Measurements from ENCODE around the gene SCP2D1. TPM values are rescaled to one million over a fixed set of nuclear protein-coding genes. Genes with fewer than 3 reads are reported as not detected.
"Not testable (repeated sequence)": the region's sequence is repeated elsewhere in the genome, so short reads cannot be mapped to it uniquely, and the experiment has no call there.

The SCP2D1 gene
- polyA plus RNA-seq, 1 donor from 2014 or later, result not detected

DNA sequence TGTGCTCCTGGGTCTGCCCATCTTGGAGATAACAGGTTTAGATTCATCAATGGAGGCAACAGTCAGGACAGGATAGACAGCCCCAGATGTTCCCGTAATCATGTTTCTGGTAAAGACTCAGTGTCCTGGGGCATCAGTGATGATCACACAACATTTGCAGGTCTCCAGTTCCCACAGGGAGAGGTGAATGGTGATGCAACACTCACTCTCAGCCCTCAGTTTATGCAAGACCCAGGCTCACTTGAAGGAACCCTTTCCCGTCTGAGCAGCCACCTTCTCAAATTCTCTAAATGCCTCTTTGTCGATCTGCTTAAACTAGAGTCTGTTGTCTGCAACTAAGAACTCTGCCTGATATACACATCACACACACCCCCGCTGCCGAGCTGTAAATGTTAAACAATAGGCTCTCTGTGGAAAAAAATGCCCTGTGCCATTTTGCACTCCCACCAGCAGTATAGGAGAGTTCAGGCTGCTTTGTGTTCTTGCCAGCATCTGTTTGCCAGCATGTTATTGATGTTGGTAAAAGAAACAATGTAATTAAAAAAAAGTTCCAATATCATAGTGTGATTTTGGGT is 30.1 kb upstream of the SCP2D1 start:
- no peak for TF ChIP-seq RAD21 (conservative IDR thresholded peaks at IDR 0.05)
- TF ChIP-seq, protein P1, sequence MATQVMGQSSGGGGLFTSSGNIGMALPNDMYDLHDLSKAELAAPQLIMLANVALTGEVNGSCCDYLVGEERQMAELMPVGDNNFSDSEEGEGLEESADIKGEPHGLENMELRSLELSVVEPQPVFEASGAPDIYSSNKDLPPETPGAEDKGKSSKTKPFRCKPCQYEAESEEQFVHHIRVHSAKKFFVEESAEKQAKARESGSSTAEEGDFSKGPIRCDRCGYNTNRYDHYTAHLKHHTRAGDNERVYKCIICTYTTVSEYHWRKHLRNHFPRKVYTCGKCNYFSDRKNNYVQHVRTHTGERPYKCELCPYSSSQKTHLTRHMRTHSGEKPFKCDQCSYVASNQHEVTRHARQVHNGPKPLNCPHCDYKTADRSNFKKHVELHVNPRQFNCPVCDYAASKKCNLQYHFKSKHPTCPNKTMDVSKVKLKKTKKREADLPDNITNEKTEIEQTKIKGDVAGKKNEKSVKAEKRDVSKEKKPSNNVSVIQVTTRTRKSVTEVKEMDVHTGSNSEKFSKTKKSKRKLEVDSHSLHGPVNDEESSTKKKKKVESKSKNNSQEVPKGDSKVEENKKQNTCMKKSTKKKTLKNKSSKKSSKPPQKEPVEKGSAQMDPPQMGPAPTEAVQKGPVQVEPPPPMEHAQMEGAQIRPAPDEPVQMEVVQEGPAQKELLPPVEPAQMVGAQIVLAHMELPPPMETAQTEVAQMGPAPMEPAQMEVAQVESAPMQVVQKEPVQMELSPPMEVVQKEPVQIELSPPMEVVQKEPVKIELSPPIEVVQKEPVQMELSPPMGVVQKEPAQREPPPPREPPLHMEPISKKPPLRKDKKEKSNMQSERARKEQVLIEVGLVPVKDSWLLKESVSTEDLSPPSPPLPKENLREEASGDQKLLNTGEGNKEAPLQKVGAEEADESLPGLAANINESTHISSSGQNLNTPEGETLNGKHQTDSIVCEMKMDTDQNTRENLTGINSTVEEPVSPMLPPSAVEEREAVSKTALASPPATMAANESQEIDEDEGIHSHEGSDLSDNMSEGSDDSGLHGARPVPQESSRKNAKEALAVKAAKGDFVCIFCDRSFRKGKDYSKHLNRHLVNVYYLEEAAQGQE (IDR thresholded peaks at IDR 0.05; ENCODE audit: borderline replicate concordance), result no peak
- TF ChIP-seq EZH2 (IDR thresholded peaks at IDR 0.05; ENCODE audit: borderline replicate concordance, insufficient read depth, low read length, poor library complexity, severe bottlenecking), result no peak
- no peak for TF ChIP-seq SMC3 (conservative IDR thresholded peaks at IDR 0.05; ENCODE audit: poor library complexity)
- TF ChIP-seq, protein P2, sequence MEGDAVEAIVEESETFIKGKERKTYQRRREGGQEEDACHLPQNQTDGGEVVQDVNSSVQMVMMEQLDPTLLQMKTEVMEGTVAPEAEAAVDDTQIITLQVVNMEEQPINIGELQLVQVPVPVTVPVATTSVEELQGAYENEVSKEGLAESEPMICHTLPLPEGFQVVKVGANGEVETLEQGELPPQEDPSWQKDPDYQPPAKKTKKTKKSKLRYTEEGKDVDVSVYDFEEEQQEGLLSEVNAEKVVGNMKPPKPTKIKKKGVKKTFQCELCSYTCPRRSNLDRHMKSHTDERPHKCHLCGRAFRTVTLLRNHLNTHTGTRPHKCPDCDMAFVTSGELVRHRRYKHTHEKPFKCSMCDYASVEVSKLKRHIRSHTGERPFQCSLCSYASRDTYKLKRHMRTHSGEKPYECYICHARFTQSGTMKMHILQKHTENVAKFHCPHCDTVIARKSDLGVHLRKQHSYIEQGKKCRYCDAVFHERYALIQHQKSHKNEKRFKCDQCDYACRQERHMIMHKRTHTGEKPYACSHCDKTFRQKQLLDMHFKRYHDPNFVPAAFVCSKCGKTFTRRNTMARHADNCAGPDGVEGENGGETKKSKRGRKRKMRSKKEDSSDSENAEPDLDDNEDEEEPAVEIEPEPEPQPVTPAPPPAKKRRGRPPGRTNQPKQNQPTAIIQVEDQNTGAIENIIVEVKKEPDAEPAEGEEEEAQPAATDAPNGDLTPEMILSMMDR (IDR thresholded peaks at IDR 0.05; ENCODE audit: poor library complexity, severe bottlenecking), result no peak
- TF ChIP-seq POLR2AphosphoS5 (IDR thresholded peaks at IDR 0.05), result no peak
- no peak for TF ChIP-seq TAF1 (IDR thresholded peaks at IDR 0.05; ENCODE audit: low read depth)
- TF ChIP-seq EP300 (conservative IDR thresholded peaks at IDR 0.05; ENCODE audit: poor library complexity, severe bottlenecking), result no peak
- no peak for TF ChIP-seq MXI1 (conservative IDR thresholded peaks at IDR 0.05; ENCODE audit: poor library complexity, severe bottlenecking)
- Histone ChIP-seq H3K4me2 (ENCODE audit: low read length) (no peak overlapping the region), H3K27me3 (ENCODE audit: insufficient read depth, low read depth, low read length) (no peaks in the 10 kb centered on the region), H3K79me2 (replicated peaks; ENCODE audit: insufficient read depth, low read length) (no peaks in the 10 kb centered on the region), H2AFZ (ENCODE audit: low read depth, low read length) (no peak overlapping the region), H3K27ac (ENCODE audit: low read length) (no peak overlapping the region), H3K4me3 (ENCODE audit: low read length) (no peak overlapping the region), H4K20me1 (ENCODE audit: insufficient read depth) (no peaks in the 10 kb centered on the region), H3K36me3 (ENCODE audit: insufficient read depth, low read length) (no peaks in the 10 kb centered on the region), H3K9ac (ENCODE audit: low read length) (no peak overlapping the region), H3F3A (ENCODE audit: insufficient read depth, low read length, poor library complexity, severe bottlenecking) (no peaks in the 10 kb centered on the region), H3K9me2 (ENCODE audit: insufficient read depth, low read length) (no peaks in the 10 kb centered on the region), H3K9me3 (ENCODE audit: low read length) (no peaks in the 10 kb centered on the region)

DNA sequence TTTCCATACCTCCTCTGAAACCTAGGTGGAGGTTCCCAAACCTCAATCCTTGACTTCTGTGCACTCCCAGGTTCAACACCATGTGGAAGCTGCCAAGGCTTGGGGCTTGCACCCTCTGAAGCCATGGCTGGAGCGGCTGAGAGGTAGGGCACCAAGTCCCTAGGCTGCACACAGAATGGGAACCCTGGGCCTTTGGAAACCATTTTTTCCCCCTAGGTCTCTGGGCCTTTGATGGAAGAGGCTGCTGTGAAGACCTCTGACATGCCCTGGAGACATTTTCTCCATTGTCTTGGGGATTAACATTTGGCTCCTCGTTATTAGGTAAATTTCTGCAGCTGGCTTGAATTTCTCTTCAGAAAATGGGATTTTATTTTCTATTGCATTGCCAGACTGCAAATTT is 26.5 kb upstream of the SCP2D1 start:
- H3K27ac ChIP-seq (ENCODE audit: low read length); H3K4me2 ChIP-seq (ENCODE audit: low read length); H3K36me3 ChIP-seq (ENCODE audit: insufficient read depth, low read length); H3K9me3 ChIP-seq (ENCODE audit: low read length); H3K9ac ChIP-seq (ENCODE audit: low read length); H3K79me2 ChIP-seq (replicated peaks; ENCODE audit: insufficient read depth, low read length); H3K27me3 ChIP-seq (ENCODE audit: insufficient read depth, low read depth, low read length); H3K4me3 ChIP-seq (ENCODE audit: low read length); H3K9me2 ChIP-seq (ENCODE audit: insufficient read depth, low read length); H2AFZ ChIP-seq (ENCODE audit: low read depth, low read length); H4K20me1 ChIP-seq (ENCODE audit: insufficient read depth); H3F3A ChIP-seq (ENCODE audit: insufficient read depth, low read length, poor library complexity, severe bottlenecking): not testable (repeated sequence)

DNA sequence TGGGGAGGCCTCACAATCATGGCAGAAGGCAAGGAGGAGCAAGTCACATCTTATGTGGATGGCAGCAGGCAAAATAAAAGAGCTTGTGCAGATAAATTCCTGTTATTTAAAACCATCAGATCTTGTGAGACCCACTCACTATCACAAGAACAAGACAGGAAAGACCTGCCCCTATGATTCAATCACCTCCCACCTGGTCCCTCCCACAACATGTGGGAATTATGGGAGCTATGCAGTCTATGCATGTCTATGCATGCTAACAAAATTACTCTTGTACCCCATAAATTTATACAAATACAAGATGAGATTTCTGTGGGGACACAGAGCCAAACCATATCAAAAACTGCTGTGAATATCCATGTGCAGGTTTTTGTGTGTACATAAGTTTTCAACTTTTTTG is 25.6 kb upstream of the SCP2D1 start:
- Histone ChIP-seq H3K9me2 (ENCODE audit: insufficient read depth, low read length) (no peaks in the 10 kb centered on the region), H3K9me3 (ENCODE audit: low read length) (no peaks in the 10 kb centered on the region), H3K9ac (ENCODE audit: low read length) (no peak overlapping the region), H3K27ac (ENCODE audit: low read length) (no peak overlapping the region), H3K36me3 (ENCODE audit: insufficient read depth, low read length) (no peaks in the 10 kb centered on the region), H3K79me2 (replicated peaks; ENCODE audit: insufficient read depth, low read length) (no peaks in the 10 kb centered on the region), H3K4me3 (ENCODE audit: low read length) (no peak overlapping the region), H2AFZ (ENCODE audit: low read depth, low read length) (no peak overlapping the region), H3K27me3 (ENCODE audit: insufficient read depth, low read depth, low read length) (no peaks in the 10 kb centered on the region), H3K4me2 (ENCODE audit: low read length) (no peak overlapping the region), H4K20me1 (ENCODE audit: insufficient read depth) (no peaks in the 10 kb centered on the region), H3F3A (ENCODE audit: insufficient read depth, low read length, poor library complexity, severe bottlenecking) (peaks cover 5% of the 10 kb centered on the region)
- no peak for TF ChIP-seq EZH2 (IDR thresholded peaks at IDR 0.05; ENCODE audit: borderline replicate concordance, insufficient read depth, low read length, poor library complexity, severe bottlenecking)

All from neural cell (in vitro differentiated cells).